Middle frontal gyrus (tissue), 1 donor: ENCODE measurements around the gene TULP1.
"Not testable (repeated sequence)": the region's sequence is repeated elsewhere in the genome, so short reads cannot be mapped to it uniquely, and the experiment has no call there.

ENCODE experiments used
- DNase-seq: peaks from one replicate; pipeline ENCODE4 v3.0.0-alpha.2; 2015; ENCODE audit warnings: low spot score; ENCODE audit errors: extremely low spot score

The TULP1 gene

DNA sequence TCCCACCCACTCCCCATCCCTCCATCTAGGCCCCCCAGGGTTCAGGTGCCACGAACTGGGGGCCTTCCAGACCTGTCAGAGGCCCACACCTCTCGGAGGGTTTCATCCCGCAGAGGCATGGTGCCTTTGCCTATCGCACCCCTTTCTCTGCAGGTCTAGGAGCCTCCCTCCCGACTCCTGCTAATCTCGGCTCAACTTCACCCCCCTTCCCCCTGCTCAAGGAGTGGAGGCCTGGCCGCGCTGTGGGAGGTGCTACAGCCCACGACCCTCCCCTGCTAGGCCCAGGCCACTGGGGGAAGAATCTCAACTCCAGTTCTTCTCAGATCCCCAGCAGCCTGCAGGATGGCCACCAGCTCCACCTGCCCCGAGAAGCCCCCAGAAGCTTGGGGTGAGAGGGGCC, at the start of gene TULP1:
Gene TULP1 (minus strand): TSS at position 157 of the 400 bp plus-strand sequence. CDS start 38 bp downstream, at position 119.
- DNase-seq = no peak

DNA sequence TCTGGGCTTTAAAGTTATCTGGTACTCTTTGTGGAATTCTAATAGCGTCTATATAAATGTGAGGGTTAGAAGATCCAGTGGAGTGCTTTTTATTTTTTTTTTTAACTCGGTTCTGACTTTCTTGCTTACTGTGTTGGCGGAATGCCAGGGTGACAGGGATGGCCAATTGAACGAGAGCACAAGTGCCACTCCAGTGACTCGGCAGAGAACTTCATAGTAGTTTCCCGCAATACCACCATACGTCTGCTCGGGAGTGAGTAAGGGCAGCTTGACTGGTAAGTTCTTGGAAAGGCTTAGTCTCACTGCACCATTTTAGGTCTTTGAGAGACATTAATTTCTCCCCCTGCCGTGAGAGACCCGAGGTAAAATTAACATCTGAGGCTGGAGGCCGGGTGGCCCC, 49.4 kb upstream of the TULP1 start:
- DNase-seq = no peak

DNA sequence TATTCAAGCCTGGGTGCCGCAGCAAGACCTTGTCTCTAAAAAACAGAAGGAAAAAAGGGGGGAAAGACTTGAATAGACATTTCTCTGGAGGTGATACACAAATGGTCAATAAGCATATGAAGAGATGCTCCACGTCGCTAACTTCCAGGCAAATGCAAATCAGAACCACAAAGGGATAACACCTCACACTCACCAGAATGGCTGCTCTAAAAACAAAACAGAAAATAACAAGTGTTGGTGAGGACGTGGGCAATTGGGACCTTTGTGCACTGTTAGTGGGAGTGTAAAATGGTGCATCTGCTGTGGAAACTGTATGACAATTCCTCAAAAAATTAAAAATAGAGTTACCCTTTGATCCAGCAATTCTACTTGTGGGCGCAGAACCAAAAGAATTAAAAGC, 48.4 kb upstream of the TULP1 start:
- DNase-seq = no peak

DNA sequence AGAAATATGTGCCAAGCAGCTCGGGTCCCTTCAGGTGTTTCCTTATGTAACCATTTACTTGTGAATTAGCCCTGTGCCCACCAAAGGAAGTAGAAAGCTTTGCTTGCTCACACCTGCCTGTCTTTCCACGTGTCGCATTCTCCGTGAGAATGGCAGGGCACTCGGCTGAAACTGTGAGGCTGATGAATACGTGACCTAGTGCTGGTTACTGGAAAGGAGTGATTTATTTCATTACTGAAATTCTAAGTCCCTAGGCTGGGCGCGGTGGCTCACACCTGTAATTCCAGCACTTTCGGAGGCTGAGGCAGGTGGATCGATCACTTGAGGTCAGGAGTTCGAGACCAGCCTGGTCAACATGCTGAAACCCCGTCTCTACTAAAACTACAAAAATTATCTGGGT, 45.9 kb upstream of the TULP1 start:
- DNase-seq = no peak

DNA sequence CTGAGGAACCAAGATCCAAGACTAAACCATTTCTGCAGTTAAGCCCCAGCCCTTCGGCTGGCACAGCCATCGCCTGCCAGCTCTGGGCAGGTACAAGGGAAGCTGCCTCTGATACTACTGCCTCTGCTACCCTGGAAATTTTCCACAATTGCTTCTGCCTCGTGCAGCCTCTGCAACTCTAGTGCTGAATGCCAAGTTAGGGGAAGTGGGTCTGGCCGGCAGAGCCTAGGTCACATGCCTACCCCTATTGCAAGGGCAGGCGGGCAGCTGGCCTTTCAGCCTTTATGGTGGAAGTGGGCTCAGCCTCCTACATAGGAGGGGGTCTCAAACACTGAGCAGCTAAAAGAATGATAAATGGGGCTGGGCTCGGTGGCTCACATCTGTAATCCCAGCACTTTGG, 44.5 kb upstream of the TULP1 start:
- DNase-seq = no peak

DNA sequence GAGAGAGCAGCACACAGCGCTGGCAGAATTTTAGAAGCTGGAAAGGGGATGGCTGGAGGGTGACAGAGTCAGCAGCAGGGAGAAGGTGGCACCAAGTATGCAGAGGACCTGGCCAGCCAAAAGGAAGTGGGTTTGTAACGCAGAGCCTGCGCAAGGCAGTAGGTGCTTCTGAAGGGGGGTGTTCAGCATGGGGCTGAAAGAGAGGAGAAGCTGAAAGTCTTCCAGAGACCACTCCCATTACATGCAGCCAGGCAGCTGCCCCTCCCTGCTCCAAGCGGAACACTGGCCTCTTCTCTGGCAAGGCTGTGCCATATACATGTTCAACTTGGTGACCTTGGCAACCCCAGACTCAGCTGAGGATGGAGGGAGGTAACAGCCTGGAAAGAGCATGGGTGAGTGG, 42.1 kb upstream of the TULP1 start:
- DNase-seq = no peak

DNA sequence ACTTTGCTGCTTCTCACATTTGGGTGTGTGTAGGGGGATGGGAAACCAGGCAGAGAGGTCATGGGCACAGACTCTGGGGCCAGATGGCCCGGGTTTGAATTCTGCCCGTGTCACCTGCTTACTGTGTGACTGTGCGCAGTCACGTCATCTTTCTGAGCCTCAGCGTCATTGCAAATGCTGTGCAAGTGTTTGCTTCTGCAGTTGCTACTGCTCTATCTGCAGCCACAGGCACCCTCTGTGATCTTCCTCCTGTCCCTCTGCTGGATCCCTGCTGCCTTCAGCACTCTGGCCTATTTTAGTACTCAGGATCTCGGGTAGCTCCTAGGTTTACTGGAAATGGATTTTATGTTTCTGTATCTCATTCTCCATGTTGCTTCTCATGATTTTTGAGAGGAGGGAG, 40.6 kb upstream of the TULP1 start:
- no peak for DNase-seq

DNA sequence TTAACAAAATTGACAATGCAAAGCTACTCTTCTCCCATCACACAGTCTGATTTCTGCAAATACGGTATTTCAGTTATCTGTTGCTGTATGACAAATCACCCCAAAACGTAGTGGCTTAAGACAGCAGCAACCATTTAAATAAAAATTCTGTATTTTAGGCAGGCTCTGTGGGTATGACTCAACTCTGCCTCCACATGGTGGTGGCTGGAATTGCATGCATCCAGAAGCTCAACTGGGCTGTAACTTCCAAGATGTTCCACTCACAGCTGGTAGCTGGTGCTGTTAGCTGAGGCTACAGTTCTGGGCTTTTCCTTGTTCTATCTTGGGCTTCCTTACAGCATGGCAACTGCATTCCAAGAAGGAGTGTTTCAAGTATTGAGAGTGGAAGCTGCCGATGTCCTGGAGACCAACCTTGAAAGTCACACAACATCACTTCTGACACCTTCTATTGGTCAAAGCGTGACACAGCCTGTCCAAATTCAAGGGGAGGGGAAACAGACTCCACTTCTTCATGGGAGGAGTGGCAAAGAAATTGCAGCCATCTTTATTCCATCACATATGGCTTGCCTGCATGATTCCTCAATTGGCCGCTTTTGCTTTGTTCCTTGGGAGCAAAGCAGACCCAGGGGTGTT, 39.7 kb upstream of the TULP1 start:
- DNase-seq = no peak

DNA sequence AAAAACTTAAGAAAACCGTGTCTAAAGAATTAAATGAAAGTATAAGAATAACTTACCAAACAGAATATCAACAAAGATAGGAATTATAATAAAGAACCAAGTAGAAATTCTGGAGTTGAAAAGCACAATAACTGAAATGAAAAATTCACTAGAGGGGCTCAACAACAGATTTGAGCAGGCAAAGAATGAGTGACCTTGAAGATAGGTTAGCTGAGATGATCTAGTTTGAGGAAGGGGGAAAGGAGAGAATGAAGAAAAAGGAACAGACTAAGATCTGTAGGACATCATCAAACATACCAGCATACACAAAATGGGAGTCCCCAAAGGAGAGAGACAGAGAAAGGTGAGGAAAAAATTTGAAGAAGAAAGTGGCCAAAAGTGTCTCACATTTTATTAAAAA, 37.7 kb upstream of the TULP1 start:
- no peak for DNase-seq

DNA sequence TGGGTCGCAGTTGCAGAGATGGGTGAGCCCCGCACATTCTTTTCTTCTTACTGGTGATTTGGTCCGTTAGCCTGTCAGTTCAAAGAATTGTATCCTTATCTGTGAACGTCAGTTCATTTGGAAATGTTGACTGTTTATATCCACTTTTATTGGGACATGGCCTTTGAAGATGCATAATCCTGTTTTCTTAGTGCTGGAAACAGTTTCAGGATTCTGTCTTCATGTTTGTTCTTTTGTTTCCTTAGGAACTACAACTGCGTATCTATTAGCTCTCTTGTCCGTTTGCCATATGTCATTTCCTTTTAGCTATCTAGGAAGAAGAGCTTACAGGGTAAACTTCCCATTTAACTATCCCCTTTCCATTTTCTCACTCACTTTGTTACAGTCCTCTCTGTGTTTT, 35.0 kb upstream of the TULP1 start:
- DNase-seq = no peak

DNA sequence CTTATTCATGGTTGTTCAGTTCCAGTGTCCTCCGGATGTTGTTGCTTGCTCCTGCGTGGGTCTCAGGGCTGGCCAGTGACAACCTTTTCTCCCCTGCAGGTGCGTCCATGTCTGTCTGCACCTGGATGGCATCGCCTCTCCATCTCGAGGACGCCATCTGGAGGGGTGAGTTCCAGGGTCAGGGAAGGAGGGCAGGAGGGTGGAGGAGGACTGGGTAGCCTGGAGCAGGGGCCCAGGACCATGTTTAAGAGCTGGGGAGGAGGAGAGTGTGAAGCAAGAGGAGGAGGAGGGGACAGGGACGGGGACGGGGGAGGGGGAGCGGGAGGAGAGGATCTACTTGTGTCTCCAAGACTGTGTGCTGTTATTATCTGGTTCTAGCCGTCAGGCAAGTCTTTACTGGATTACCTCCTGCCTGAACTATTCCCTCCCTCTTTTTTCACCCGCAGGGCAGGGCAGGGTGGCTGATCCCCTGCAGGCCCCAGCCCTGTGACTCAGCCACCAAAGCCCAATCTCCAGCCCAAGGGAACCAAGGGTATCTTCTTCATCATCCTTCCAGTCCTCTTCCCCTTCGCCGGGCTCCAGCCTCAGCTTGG, 32.2 kb upstream of the TULP1 start:
- no peak for DNase-seq

DNA sequence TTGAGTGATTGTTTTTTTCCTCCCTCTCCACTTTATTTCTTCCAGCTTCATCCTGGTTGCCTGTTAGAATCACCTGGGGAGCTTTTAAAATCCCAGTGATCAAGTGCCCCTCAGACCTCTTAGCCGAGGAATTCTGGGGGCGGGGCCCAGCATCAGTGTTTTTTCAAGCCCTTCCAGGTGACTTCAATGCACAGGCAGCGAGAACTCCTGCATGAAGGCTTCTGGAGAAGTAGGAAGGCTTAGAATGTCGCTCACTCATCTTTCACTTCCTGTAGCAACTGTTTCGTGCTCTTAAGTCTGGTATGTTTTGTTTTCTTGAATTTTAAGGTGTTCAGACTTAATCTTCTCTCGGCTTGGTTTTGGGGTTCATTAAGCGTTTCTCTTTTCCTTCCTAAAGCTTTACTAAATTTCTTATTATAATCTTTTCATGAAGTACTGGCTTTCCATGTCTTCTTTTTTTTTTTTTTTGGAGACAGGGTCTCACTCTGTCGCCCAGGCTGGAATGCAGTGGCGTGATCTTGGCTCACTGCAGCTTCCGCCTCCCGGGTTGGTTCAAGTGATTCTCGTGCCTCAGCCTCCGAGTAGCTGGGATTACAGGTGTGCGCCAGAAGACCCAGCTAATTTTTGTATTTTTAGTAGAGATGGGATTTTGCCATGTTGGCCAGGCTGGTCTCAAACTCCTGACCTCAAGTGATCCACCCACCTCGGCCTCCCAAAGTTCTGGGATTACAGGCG, 30.9 kb upstream of the TULP1 start:
- no peak for DNase-seq

DNA sequence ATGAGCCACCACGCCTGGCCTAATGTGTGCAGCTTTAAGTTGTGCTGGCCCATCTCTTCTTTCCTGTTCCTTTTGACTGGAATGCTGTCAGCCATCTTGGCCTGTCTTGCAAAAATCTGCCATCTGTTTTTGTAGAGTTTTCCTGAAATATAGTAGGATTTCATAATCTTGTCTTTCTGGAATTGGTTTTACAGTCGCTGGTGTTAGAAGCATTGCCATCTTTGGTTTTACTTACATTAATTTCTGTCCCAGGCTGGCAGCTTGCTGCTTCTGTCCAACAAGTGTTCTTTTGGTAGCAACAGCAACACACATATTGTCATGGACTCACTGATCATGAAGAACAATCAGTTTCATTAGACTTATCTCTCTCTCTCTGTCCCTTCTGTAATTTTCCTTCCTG, 29.1 kb upstream of the TULP1 start:
- no peak for DNase-seq

DNA sequence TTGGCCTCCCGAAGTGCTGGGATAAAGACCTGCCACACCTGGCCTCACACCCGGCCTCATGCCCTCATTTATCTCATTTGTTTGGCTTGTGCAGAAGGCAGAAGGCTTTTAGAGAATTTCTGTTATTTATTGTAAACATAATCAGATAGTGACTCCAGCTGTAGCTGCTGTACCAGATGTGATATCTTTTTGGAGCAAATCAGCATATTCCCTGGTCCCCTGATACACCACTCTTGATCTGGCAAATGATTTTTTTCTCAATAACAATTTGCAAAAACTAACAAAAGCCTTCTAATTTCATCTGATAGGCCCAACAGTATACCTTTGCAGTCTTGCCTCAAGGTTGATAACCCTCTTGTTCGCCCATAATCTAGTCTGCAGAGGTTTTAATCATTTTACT, 26.5 kb upstream of the TULP1 start:
- DNase-seq = no peak

DNA sequence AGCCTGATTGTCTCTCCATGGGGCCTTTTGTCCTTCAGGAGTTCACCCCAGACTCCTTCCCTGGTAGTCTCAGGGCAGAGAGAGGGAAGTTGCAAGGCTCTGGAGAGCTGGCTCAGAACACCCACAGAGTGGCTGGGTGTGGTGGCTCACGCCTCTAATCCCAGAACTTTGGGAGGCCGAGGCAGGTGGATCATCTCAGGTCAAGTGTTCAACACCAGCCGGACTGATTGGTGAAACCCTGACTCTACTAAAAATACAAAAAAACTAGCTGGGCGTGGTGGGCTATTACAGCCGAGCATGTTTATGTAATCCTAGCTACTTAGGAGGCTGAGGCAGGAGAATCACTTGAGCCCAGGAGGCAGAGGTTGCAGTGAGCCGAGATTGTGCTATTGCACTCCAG, 23.2 kb upstream of the TULP1 start:
- not testable (repeated sequence) for DNase-seq

DNA sequence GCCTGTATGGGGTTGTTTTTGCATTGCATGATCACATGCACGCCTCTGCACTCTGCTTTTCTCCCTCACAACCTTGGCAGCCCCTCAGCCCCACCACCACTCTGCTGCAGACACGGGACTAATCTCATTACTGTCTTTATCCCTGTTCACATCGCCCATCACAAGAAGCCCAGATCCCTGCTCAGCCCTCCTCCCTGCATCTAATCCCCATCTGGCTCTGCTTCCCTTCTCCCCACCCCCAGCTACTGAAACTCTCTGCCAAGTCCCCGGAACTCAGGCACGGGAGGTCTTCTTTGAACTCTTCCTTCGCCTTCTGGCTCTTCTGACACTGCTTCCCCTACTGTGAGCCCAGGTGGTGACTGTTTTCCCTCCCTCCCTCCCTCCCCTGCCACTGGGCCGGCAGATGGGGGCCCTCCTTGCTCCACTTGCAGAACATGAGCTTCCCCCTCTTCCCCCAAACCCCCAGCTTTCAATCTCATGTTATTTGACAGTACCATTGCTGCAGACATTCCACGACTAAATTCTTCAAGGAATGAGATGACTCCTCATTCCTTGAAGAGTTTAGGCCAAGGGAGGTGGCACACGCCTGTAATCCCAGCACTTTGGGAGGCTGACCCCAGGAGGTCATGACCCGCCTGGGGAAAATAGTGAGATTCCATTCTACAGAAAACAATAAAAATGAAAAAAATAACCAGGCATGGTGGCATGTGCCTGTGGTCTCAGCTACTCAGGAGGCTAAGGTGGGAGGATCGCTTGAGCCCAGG, 21.9 kb upstream of the TULP1 start:
- no peak for DNase-seq

DNA sequence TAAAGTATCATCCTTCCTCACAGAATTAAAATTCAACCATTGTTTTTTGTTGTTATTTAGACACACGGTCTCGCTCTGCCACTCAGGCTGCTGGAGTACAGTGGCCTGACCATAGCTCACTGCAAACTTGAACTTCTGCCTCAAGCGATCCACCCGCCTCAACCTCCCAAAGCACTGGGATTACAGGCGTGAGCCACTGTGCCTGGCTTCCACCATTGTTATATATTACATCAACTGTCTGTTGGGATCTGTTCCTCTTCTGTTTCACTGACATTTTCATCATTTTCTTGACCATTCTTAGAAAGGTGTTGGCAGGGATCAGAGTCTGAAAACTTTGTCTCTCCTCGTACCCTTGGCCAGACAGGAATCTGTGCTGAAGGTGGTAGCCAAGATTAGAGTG, 21.3 kb upstream of the TULP1 start:
- DNase-seq = no peak

DNA sequence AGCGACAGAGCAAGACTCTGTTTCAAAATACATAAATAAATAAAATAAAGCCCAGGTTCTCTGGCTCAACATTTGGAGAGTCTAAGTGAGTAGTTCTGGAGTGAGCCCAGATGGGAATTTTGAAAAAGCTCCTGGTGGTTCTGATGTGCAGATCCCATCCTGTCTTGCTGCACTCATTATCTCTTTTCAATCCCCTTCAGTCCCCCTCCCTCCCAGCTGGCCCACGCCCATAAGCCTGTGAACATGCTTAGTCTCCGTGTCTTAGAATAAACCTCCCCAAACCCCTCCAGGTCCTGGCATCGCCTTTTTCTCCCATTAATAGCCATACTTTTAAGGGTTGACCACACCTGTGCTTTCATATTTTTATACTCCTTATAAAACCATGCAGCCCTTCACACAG, 19.4 kb upstream of the TULP1 start:
- DNase-seq = no peak

DNA sequence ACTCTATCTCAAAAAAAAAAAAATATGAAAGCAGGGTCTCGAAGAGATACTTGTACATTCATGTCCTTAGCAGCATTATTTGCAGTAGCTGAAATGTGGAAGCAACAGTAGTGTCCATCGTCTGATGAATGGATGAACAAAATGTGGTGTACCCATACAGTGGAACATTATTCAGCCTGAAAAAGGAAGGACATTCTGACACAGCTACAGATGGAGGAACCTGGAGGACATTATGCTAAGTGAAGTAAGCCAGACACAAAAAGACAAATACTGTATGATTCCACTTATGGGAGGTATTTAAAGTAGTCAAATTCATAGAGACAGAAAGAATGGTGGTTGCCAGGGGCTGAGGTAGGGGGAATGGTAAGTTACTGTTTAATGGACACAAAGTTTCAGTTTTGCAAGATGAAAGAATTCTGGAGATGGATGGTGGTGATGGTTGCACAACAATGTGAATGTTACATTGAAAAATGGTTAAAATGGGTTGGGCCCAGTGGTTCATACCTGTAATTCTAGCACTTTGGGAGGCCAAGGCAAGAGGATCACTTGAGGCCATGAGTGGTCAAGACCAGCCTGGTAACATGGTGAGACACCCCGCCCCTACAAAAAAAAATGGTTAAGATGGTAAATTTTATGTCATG, 11.8 kb upstream of the TULP1 start:
- no peak for DNase-seq

DNA sequence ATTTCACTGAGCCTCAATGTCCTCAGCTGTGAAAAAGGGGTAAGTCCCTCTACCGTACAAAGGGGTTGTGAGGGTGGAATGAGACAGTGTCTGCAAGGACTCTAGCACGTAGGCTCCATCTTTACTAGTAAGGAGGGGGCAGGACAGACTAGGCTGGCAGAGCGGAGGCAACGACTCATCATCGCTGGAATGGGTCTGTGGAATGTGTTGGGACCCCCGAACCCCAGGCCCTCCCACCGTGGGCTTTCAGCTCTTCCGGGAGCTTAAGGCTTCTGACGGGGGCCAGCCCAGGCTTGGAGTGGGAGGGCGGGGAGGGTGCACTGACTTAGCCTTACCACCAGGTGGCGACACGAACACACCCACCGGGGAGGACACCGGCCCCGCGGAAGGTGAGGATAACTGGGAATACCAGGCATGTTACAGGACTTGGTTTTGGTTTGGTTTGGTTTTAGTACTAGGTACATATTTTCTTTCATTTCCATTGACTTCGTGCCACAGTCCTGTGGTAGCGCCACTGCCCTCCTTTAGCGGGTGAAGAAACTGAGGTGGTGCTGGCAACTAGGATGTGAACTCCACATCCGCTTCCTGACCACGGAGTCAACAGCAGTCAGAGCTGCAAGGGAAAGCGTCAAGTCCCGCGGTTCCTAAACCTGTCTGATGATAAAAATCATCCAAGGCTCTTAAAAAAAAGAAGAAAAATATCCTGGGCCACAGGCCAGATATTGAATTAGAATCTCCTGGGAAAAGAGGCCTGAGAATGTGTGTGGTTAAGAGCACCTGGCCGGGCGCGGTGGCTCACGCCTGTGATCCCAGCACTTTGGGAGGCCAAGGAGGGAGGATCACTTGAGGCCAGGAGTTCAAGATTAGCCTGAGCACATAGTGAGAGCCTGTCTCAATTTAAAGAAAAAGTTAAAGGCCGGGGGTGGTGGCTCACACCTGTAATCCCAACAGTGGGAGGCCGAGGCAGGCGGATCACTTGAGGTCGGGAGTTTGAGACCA, 10.3 kb upstream of the TULP1 start:
- peak; percentile 6 for DNase-seq
